Bronchial epithelial cell (primary cell): Measurements from ENCODE around the gene GALNT10. TPM values are rescaled to one million over a fixed set of nuclear protein-coding genes. Genes with fewer than 3 reads are reported as not detected.
A peak's percentile ranks its signal among the peaks of the same experiment; 100 is the strongest.

Source experiments
- DNase-seq: peaks from one replicate; pipeline ENCODE4 v3.0.0-alpha.2; 2010; ENCODE audit warnings: low read depth
- FAIRE-seq: peaks from 2 replicates; lab custom pipeline; 2011; peaks lifted over from hg19 to GRCh38; lab: Jason Lieb, UNC
- H3K27me3 ChIP-seq: 2 replicates; pipeline ENCODE4 v1.5.1; 2011; ENCODE audit warnings: low read length; ENCODE audit not compliant: control insufficient read depth, insufficient read depth
- H3K36me3 ChIP-seq: 2 replicates; pipeline ENCODE4 v1.5.1; 2011; ENCODE audit warnings: low read length; ENCODE audit not compliant: control insufficient read depth, insufficient read depth
- H3K4me3 ChIP-seq: 2 replicates; pipeline ENCODE4 v1.5.1; 2011; ENCODE audit warnings: mild to moderate bottlenecking, low read depth, low read length, control low read depth
- total RNA-seq: library from RNA; depleted of rRNA; stranded (reverse); fragments of >200 nt; gene quantifications from 2 replicates; pipeline ENCODE4 v1.2.1, GENCODE V29; 2014
- TF ChIP-seq, protein P1 (sequence below): IDR thresholded peaks from 2 replicates; pipeline ENCODE4 v1.5.1; 2011; ENCODE audit warnings: mild to moderate bottlenecking, moderate library complexity, low read length, control low read depth, inconsistent platforms; ENCODE audit not compliant: insufficient read depth, severe bottlenecking

The GALNT10 gene
- total RNA-seq, 1 donor from 2014 or later: 3.9 TPM

DNA sequence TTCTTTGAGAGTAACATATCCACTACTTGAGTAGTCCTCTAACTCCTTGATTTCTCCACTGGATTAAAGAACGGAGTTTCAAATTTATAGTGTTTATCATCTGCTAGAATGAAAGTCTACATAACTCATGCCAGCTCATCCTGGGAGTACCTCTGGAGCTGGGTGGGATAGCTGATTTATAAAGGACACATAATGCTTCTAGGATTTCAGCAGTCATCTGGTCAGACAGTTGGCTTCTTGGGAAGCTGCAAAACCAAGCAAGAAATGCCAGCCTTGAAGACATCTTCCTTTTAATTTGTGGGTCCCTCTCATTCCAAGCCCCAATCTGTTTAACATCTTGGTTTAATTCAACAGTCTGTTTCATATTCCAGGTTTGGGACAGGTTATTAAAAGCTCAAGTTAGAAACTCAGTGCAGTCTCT lies 3.2 kb downstream of the GALNT10 start:
- TF ChIP-seq, protein P1, sequence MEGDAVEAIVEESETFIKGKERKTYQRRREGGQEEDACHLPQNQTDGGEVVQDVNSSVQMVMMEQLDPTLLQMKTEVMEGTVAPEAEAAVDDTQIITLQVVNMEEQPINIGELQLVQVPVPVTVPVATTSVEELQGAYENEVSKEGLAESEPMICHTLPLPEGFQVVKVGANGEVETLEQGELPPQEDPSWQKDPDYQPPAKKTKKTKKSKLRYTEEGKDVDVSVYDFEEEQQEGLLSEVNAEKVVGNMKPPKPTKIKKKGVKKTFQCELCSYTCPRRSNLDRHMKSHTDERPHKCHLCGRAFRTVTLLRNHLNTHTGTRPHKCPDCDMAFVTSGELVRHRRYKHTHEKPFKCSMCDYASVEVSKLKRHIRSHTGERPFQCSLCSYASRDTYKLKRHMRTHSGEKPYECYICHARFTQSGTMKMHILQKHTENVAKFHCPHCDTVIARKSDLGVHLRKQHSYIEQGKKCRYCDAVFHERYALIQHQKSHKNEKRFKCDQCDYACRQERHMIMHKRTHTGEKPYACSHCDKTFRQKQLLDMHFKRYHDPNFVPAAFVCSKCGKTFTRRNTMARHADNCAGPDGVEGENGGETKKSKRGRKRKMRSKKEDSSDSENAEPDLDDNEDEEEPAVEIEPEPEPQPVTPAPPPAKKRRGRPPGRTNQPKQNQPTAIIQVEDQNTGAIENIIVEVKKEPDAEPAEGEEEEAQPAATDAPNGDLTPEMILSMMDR: no peak
- Histone ChIP-seq H3K27me3 (peaks cover 3% of the 10 kb centered on the region), H3K4me3 (no peak overlapping the region), H3K36me3 (no peaks in the 10 kb centered on the region)
- DNase-seq (no peak), FAIRE-seq (no peak)

DNA sequence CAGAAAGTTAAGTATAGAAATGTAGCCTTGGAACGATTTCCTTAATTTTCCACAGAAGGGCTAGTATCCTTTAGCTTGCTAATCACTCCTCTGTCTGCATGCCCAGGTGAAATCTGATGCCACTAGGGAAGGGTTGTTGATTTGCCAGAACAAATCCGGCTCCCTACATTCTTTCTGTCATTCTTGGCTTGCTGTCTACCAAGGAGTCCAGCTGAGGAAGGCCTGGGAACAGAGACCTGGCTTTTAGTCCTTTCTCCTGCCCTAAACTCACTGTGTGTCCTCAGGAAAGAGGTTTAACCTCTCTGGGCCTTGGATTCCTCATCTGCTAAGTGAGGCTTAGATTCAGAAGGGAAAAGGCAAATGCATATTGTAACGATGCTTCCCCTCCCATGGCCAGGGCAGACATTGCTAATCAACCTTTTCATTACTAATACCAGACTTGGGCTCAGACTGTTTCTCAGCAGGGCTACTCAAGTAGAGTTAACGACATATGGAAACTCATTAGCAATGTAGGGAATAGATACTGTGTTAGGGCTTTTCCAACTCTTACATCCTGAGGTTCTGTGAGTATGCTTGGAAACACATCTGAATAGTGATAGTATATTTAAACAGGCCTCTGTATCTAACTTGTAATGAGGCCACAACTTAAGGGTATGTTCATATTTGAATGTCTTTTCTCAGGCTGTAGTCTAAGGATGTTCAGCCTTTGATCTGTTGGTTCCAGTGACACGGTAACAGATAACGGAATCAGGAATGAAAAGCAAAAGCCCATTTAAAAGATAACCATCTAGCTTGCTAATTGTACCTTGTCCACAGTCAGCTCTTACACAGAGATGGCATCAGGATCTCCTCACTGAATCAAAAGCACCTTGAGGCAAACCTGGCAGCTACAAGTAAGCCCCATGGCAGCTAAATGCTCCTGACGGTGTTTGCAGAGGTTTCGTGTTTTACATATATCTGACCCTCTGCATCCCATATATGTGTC lies 4.1 kb downstream of the GALNT10 start:
- no peak overlapping the region for H3K4me3 ChIP-seq
- no peak for FAIRE-seq

DNA sequence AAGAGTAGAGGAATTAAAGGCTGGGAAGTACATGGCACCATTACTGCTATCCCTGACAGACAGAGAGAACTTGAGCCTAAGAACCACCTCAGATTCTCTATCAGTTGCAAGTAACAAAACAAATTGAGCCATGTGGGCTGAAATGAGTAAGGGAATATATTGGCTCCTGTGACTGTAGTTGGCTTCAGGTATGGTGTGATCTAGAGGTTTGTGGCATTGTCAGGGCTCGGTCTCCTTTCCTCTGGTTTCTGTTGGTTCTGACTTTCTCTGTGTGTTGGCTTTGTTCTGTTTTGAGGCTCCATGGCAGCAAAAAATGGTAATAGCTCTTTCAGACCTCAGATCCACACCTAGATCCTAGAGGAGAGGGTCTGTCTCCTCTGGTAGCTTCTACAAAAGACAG lies 5.7 kb downstream of the GALNT10 start:
- no peak for FAIRE-seq
- no peak overlapping the region for H3K4me3 ChIP-seq
- DNase-seq: no peak
- H3K27me3 ChIP-seq: no peaks in the 10 kb centered on the region
- H3K36me3 ChIP-seq: no peaks in the 10 kb centered on the region
- TF ChIP-seq, protein P1: no peak

More for the DNA sequence above, 4.1 kb downstream of the GALNT10 start:
- peak; percentile 63 for DNase-seq
- TF ChIP-seq, protein P1: no peak
- no peaks in the 10 kb centered on the region for H3K27me3 ChIP-seq
- no peaks in the 10 kb centered on the region for H3K36me3 ChIP-seq

DNA sequence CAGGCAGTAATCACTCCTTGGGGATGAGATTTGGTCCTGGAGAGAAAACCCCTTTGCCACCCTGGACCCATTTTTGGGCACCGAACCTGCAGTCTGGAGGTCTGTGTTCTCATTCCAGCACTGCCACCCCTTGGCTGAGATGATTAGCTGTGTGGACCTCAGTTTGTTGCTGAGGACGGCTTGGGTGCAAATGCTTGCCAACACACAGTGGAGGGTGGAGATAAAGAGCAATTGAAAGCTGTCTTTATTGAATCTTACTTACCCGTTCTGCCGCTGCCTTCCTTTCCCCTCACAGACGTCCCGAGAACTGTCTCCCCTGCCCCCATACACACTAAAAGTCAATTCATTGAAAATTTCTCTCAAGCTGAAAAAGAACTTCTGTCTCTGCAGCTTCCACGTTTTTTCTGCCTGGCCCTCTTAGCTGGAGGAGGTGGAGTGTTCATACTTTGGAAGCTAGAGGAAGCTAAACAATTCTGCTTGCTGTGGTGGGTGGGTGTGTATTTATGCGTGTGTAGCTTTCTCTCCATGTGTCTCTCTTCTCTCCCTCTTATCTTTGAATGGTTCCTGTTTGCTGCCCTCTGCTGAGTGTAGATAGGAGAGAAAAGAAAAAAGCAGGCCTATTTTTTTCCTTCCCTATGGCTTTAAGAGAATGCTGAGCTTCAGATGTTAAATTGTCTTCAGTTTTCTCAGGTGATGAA lies 6.6 kb downstream of the GALNT10 start:
- TF ChIP-seq, protein P1: peak; percentile 28
- FAIRE-seq: no peak

DNA sequence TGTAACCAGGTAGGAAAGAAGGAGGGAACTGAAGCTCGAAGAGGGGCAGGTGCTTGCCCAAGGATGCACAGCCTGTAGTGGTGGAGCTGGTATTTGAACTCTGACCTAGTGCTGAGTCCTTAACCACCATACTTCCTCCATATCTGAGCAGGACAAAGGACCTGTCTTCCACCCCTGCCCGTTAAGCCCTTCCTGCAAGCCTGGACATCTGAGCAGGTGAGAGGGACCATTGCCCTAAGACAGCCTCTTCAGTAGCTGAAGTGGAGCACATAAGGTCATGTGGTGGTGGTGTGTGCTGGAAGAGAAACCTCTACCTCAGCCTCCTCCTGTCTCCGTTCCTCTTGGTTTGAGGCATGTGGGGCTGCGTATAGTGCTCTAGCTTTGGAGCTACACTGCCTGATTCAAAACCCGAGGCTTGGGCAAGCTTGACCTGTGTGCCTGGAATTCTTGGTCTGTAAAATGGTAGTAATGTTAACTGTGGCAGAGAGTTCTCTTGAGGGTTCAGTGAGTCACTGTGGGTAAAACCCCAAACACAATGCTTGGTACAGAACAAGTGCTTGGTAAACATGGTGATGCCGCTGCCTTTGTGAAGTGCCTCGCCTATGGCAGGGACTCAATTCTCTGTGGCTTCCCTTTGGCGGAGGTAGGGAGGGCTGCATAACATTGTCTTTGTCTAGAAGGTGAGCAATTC lies 7.4 kb downstream of the GALNT10 start:
- DNase-seq: peak; percentile 96
- FAIRE-seq: peak; percentile 98
- Histone ChIP-seq H3K27me3 (no peaks in the 10 kb centered on the region), H3K36me3 (no peaks in the 10 kb centered on the region), H3K4me3 (no peak overlapping the region)
- TF ChIP-seq, protein P1: no peak

More for the DNA sequence above, 6.6 kb downstream of the GALNT10 start:
- no peaks in the 10 kb centered on the region for H3K36me3 ChIP-seq
- no peaks in the 10 kb centered on the region for H3K27me3 ChIP-seq
- H3K4me3 ChIP-seq: no peak overlapping the region
- peak; percentile 31 for DNase-seq
